ENCODE measurements around the gene PODXL.

The PODXL gene

GRCh38 chr7:131552053-131552452 is 4.4 kb downstream of the PODXL start:
- Mint-ChIP-seq H3K4me3 (no peak overlapping the region), H3K27ac (no peak overlapping the region), H3K4me1 (peaks cover 4% of the 10 kb centered on the region), H3K9me3 (no peaks in the 10 kb centered on the region), H3K36me3 (no peaks in the 10 kb centered on the region), H3K27me3 (peaks cover 28% of the 10 kb centered on the region)

DNA sequence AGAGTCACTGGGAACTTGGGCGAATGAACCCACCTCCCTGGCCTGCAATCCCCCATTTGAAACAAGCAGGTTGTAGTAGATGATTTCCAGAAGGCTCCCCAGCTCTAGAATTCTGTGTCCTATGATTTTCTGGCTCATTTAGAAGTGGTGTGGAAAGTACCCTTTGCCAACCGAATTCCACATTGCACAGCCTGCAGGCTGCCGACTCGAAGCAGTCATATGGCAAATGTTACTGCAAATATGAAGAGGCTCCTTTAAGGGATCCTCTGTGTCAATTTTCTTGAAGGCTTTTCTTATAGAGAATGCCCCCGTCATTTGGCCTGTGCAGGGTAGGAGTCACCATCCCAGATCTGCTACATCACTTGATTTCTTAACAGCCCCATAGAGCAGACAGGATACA is 5.6 kb downstream of the PODXL start:
- Mint-ChIP-seq H3K4me1 (peaks cover 3% of the 10 kb centered on the region), H3K27me3 (peaks cover 27% of the 10 kb centered on the region)

DNA sequence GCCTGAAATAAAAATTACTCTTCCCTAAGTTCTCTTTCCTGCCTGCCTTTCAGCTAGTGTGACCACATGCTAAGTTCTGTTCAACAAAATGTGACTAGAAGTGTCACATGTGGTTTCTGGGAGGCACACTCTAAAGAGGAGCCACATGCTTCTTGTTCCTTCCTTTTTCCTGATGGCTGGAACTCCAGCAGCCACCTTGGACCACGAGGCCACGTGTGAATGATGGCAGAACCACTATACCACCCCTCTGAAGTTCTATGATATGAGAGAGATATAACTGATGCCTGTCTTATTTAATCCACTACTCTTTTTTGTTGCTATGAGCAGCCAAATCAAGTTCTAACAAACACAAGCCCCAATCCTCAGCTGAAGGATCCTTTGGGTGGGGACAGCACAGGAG is 8.1 kb downstream of the PODXL start:
- Mint-ChIP-seq H3K27me3 (peaks cover 12% of the 10 kb centered on the region), H3K36me3 (no peaks in the 10 kb centered on the region), H3K27ac (no peak overlapping the region), H3K4me1 (no peaks in the 10 kb centered on the region), H3K4me3 (no peak overlapping the region), H3K9me3 (no peaks in the 10 kb centered on the region)

More for the DNA sequence above, 5.6 kb downstream of the PODXL start:
- Mint-ChIP-seq H3K27ac (no peak overlapping the region), H3K4me3 (no peak overlapping the region), H3K9me3 (no peaks in the 10 kb centered on the region), H3K36me3 (no peaks in the 10 kb centered on the region)

DNA sequence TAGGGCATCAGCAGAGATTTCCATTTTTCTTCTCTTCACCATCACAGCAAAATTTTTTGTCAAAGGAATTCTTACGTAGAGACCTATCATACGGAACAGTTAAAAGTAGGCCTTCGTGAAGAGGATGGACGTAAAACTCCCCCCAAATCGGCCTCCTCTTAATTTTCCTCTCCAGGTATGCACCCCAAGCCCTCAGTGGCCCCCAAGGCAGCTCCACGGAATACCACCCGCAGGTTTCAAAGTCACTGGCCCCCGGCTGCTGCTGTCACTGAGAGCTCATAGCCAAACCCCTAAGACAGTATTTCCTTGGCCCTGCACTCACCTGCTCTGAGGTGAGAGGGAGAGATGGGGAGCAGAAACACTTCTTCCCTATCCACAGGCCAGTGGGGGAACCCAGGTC is 8.8 kb downstream of the PODXL start:
- Mint-ChIP-seq H3K27me3 (peaks cover 7% of the 10 kb centered on the region), H3K4me3 (no peak overlapping the region), H3K9me3 (no peaks in the 10 kb centered on the region), H3K27ac (no peak overlapping the region), H3K36me3 (no peaks in the 10 kb centered on the region), H3K4me1 (no peaks in the 10 kb centered on the region)

GRCh38 chr7:131546583-131547141 is 9.8 kb downstream of the PODXL start:
- Mint-ChIP-seq H3K27me3 (peaks cover 7% of the 10 kb centered on the region), H3K4me1 (no peaks in the 10 kb centered on the region), H3K27ac (no peak overlapping the region), H3K4me3 (no peak overlapping the region), H3K9me3 (no peaks in the 10 kb centered on the region), H3K36me3 (no peaks in the 10 kb centered on the region)

DNA sequence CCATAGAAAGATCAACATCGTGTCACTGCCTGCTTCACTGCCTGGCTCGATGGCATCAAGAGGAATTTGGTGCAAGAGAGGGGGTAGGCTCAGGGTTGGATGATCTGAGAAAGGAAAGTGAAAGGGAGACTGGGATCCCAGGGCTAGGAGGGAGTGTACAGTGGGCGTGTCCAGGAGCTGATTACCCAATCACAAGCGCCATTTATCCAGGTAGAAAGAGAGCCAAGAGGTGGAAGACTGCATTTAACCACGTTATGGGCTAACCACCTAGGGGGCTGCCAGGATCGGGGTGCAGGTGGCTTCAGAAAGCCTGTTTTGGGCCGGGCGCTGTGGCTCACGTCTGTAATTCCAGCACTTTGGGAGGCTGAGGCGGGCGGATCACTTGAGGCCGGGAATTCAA is 10.3 kb downstream of the PODXL start:
- Mint-ChIP-seq H3K4me1 (no peaks in the 10 kb centered on the region), H3K27ac (no peak overlapping the region), H3K4me3 (no peak overlapping the region), H3K36me3 (no peaks in the 10 kb centered on the region), H3K27me3 (peaks cover 6% of the 10 kb centered on the region), H3K9me3 (no peaks in the 10 kb centered on the region)

DNA sequence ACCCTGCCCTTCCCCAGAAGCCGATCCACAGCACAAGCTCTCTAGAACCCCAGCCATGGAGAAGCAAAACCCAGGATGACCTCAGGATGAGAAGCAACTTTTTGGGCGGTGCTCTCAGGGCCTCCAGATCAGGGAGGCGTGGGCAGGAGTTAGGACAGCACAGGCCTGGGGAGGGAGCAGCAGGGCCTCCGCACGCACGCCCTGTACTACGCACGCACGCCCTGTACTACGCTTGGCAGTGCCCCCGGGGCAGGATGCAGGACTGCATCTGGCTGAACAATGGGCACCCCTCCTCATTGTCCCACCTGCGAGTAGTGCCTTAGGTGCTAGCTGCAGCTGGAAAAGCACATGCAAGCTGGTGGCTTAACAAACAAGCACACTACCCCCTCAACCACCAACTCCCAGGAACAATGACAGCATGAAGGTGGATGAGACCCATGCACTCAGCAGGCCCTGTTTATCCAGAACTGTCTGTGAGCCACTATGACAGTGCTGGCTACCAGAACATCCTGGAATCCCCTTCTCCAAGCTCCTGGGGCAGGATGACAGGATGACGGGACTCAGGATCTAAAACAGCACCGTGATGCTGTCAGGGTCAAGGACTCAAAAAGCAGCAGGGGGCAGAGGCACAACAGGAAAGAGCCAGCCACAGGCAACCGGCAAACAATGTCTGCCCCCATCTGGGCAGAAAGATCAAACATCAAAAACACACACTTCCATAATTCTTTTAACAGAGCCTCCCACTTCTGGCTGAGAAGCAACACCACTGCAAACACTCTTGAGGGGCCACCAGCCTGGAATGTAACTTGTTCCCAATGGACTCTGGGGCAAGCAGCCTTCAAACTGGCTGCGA is 11.8 kb downstream of the PODXL start:
- no peak overlapping the region for H3K27ac Mint-ChIP-seq
- no peaks in the 10 kb centered on the region for H3K9me3 Mint-ChIP-seq
- peaks cover 3% of the 10 kb centered on the region for H3K27me3 Mint-ChIP-seq
- H3K36me3 Mint-ChIP-seq, result no peaks in the 10 kb centered on the region
- H3K4me3 Mint-ChIP-seq, result no peak overlapping the region
- H3K4me1 Mint-ChIP-seq, result no peaks in the 10 kb centered on the region

- peaks cover 3% of the 10 kb centered on the region for H3K27me3 Mint-ChIP-seq
- H3K9me3 Mint-ChIP-seq, result no peaks in the 10 kb centered on the region
- no peaks in the 10 kb centered on the region for H3K4me1 Mint-ChIP-seq
- no peak overlapping the region for H3K4me3 Mint-ChIP-seq
- no peaks in the 10 kb centered on the region for H3K36me3 Mint-ChIP-seq
- H3K27ac Mint-ChIP-seq, result no peak overlapping the region
Measured at GRCh38 chr7:131544021-131544420, 12.4 kb downstream of the PODXL start.

DNA sequence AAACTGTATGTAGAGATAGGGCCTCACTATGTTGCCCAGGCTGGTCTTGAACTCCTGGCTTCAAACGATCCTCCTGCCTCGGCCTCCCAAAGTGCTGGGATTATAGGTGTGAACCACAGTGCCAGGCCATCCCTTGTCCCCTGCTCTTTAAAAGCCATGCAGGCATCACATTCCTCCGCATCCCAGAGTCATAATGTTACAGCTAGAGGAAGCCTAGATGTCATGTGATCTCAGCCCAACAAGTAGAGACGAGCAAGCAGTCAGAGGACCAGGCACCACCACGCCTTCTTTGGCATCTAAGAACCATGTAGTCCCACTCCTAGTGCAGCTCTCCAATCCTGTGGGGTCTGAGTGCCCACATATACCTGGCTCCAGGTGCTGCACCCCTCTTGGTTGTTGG is 13.1 kb downstream of the PODXL start:
- Mint-ChIP-seq H3K27me3 (no peaks in the 10 kb centered on the region), H3K27ac (no peak overlapping the region), H3K36me3 (no peaks in the 10 kb centered on the region), H3K9me3 (no peaks in the 10 kb centered on the region), H3K4me3 (no peak overlapping the region), H3K4me1 (no peaks in the 10 kb centered on the region)

DNA sequence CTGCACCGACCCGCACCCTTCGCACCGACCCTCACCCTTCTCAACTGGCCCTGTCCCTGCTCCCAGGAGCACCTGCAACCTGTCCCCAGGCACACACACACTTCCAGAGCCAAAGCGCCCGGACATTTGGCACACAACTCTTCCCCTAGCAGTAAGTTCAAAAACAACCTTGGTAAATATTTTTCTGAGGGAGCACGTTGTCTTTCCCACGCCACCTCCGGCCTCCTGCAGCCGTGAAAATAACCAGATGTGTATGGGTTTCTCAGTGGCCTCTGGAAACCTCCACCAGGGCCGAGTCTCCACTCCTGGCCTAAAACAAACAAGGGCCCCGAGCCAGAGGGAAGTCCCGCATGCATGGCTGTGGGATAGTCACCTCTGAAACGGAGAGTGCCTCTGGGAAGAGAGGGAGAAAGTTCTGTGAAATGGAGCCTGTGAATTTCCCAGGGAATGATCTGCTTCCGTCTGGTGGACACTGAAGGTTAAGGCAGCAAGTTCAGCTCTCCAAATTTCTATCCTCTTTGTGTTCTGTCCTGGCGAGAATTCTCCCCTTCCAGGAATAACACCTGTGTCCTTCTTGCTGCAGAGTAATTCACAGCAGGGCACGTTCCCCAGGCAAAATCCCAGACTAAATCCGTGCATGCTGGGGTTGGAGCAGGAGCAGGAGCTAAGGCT is 15.8 kb downstream of the PODXL start:
- H3K36me3 Mint-ChIP-seq, result no peaks in the 10 kb centered on the region
- no peaks in the 10 kb centered on the region for H3K9me3 Mint-ChIP-seq
- no peaks in the 10 kb centered on the region for H3K4me1 Mint-ChIP-seq
- H3K4me3 Mint-ChIP-seq, result no peak overlapping the region
- H3K27ac Mint-ChIP-seq, result no peak overlapping the region
- no peaks in the 10 kb centered on the region for H3K27me3 Mint-ChIP-seq

DNA sequence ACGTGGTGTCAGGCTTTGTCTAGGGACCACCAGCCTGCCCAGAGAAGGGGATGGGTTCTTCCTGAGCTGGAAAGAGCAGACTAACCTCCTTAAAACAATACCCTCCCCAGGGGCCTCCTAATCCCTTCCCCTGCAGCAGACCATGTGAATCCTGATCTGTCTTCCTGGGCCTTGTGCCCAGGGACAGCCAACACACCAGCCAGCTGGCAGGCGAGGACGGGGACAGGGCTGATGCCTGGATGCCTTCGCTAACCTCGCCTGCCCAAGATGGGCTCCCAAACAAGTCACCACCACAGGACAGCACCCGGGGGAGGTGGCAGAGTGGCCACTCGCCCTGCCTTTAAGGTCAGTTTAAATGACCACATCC is 17.6 kb downstream of the PODXL start:
- H3K4me3 Mint-ChIP-seq, result no peak overlapping the region
- H3K4me1 Mint-ChIP-seq, result no peaks in the 10 kb centered on the region
- no peaks in the 10 kb centered on the region for H3K27me3 Mint-ChIP-seq
- no peak overlapping the region for H3K27ac Mint-ChIP-seq
- no peaks in the 10 kb centered on the region for H3K9me3 Mint-ChIP-seq
- no peaks in the 10 kb centered on the region for H3K36me3 Mint-ChIP-seq

DNA sequence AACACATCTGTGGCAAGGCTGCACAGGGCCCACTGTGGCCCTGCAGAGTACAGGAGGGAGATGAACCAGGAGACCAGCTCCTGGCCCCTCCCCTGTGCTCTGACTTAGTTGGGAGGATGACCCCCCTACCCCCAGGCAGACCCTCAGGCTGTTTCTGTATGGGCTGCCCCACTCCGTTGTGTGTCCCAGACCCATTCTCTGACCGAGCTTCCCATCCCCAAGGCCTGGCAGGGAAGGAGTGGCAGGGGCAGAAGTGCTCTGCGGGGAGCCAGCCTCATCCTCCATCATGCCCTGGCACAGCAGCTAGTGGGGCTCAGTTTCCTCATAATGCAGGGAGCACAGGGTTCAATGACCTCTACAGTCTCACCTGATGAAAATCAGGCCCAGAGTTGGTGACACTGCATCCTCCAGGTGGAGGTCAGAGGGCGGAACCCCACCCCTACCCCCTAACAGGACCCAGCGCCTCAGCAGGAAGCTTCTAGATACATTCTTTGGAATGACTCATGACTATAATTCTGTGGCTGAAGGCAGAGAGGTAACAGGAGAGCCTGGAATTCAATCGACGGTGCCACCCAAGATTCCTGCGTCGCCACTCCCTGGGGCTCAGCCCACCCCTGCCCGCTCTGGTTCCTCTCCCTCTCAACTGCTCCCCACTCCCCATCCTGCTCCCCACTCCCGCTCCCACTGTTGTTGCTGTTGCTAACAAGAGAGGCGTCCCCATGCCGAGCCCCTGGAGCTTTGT is 18.2 kb downstream of the PODXL start:
- Mint-ChIP-seq H3K27ac (no peak overlapping the region), H3K36me3 (no peaks in the 10 kb centered on the region), H3K27me3 (no peaks in the 10 kb centered on the region), H3K9me3 (no peaks in the 10 kb centered on the region), H3K4me3 (no peak overlapping the region), H3K4me1 (no peaks in the 10 kb centered on the region)

GRCh38 chr7:131537571-131537978 is 18.9 kb downstream of the PODXL start:
- no peak overlapping the region for H3K27ac Mint-ChIP-seq
- no peak overlapping the region for H3K4me3 Mint-ChIP-seq
- no peaks in the 10 kb centered on the region for H3K9me3 Mint-ChIP-seq
- no peaks in the 10 kb centered on the region for H3K4me1 Mint-ChIP-seq
- no peaks in the 10 kb centered on the region for H3K27me3 Mint-ChIP-seq
- no peaks in the 10 kb centered on the region for H3K36me3 Mint-ChIP-seq

- no peaks in the 10 kb centered on the region for H3K27me3 Mint-ChIP-seq
- H3K4me1 Mint-ChIP-seq, result no peaks in the 10 kb centered on the region
- no peak overlapping the region for H3K27ac Mint-ChIP-seq
- no peaks in the 10 kb centered on the region for H3K36me3 Mint-ChIP-seq
- no peaks in the 10 kb centered on the region for H3K9me3 Mint-ChIP-seq
- H3K4me3 Mint-ChIP-seq, result no peak overlapping the region
Measured at GRCh38 chr7:131536361-131536849, 20.0 kb downstream of the PODXL start.

DNA sequence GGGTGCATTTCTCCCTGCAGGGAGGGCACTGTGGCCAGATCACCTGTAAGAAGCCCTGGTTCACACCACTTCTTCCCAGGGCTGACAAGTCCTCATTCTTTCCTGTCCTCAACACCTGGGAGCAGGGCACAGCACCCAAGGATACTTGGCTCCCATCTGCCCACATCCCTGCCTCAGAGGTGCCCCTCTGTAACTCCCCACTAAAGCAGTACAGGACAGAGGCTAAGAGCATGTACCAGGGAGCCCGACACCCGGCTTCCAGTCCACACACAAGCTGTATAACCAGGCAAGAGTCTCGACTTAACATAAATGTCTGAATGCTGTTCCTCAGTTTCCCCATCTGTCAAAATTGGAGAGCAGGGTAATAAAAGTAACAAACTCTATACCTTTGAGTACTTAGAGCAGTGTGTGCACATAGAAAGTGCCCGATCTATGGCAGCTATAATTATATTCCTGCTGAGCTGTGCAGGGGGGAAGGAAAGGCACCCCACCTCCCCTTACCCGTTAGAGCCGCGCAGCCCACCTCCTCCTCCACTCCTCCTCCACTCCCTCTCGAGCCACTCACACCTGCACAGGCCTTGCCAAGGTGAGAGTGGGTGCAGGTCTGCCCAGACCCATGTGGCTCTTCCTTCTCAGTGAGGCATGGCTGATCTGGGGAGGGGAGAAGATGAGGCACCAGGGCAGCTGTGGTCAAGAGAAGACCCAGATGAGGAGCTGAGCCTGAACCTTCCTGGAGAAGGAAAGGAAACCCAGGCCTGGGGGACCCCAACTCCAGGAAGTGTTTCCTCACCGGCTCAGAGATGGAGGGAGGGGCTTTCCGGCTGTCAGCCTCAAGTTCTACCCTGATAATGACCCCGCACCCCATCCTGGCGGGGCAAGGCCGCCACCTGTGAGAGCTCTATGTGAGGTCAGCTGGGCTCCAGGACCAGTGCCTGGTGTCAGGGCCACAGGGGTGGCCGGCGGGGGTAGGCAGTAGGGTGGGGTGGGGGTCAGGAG is 22.6 kb downstream of the PODXL start:
- no peak overlapping the region for H3K4me3 Mint-ChIP-seq
- no peaks in the 10 kb centered on the region for H3K27me3 Mint-ChIP-seq
- no peak overlapping the region for H3K27ac Mint-ChIP-seq
- no peaks in the 10 kb centered on the region for H3K9me3 Mint-ChIP-seq
- H3K36me3 Mint-ChIP-seq, result no peaks in the 10 kb centered on the region
- no peaks in the 10 kb centered on the region for H3K4me1 Mint-ChIP-seq

All from activated naive CD4-positive, alpha-beta T cell treated with anti-CD3 and anti-CD28 coated beads, Interleukin-2, amount 50 U/mL, for 24 hours (primary cell).